ENCODE results near the gene SMPX.

GRCh38 chrX:21715337-21715736 is 42.6 kb downstream of the SMPX start:
- TF ChIP-seq POLR2A (IDR thresholded peaks at IDR 0.05) (no peak), EP300 (IDR thresholded peaks at IDR 0.05) (no peak)

Data from stomach (tissue), 4 donors.